RPMI8226 (cell line): ENCODE measurements around the gene KIAA0930.
"Not testable (repeated sequence)": the region's sequence is repeated elsewhere in the genome, so short reads cannot be mapped to it uniquely, and the experiment has no call there.

Source experiments
- DNase-seq: peaks from one replicate; pipeline ENCODE4 v3.0.0-alpha.2; 2015

KIAA0930 gene

GRCh38 chr22:45200860-45201511, 39.7 kb downstream of the KIAA0930 start:
- no peak for DNase-seq

- no peak for DNase-seq
Measured at GRCh38 chr22:45200230-45200629, 40.5 kb downstream of the KIAA0930 start.

GRCh38 chr22:45199723-45200122, 41.0 kb downstream of the KIAA0930 start:
- DNase-seq: no peak

- DNase-seq: no peak
Measured at GRCh38 chr22:45198463-45198795, 42.3 kb downstream of the KIAA0930 start.

GRCh38 chr22:45197606-45198462, 42.9 kb downstream of the KIAA0930 start:
- DNase-seq: no peak

- DNase-seq: no peak
Measured at GRCh38 chr22:45196926-45197605, 43.6 kb downstream of the KIAA0930 start.

- DNase-seq: no peak
Measured at GRCh38 chr22:45196308-45196707, 44.4 kb downstream of the KIAA0930 start.

GRCh38 chr22:45195616-45196015, 45.1 kb downstream of the KIAA0930 start:
- DNase-seq: no peak

- no peak for DNase-seq
Measured at GRCh38 chr22:45194686-45195085, 46.0 kb downstream of the KIAA0930 start.

- DNase-seq: no peak
Measured at GRCh38 chr22:45192701-45193187, 48.0 kb downstream of the KIAA0930 start.

GRCh38 chr22:45191746-45192145, 48.9 kb downstream of the KIAA0930 start:
- DNase-seq: not testable (repeated sequence)

- no peak for DNase-seq
Measured at GRCh38 chr22:45190202-45190872, 50.4 kb downstream of the KIAA0930 start.

GRCh38 chr22:45188779-45189178, 51.9 kb downstream of the KIAA0930 start:
- no peak for DNase-seq

GRCh38 chr22:45187891-45188290, 52.8 kb downstream of the KIAA0930 start:
- no peak for DNase-seq

- DNase-seq: no peak
Measured at GRCh38 chr22:45185718-45186514, 54.8 kb downstream of the KIAA0930 start.

GRCh38 chr22:45183974-45184373, 56.7 kb downstream of the KIAA0930 start:
- DNase-seq: no peak

GRCh38 chr22:45181766-45182165, 58.9 kb downstream of the KIAA0930 start:
- no peak for DNase-seq

GRCh38 chr22:45181240-45181639, 59.5 kb downstream of the KIAA0930 start:
- no peak for DNase-seq

GRCh38 chr22:45180146-45180679, 60.5 kb downstream of the KIAA0930 start:
- DNase-seq: no peak

GRCh38 chr22:45179276-45180049, 61.2 kb downstream of the KIAA0930 start:
- DNase-seq: no peak
